Myocyte (in vitro differentiated cells): Measurements from ENCODE around the gene SAMD4A. TPM values are rescaled to one million over a fixed set of nuclear protein-coding genes. Genes with fewer than 3 reads are reported as not detected.
"Not testable (repeated sequence)": the region's sequence is repeated elsewhere in the genome, so short reads cannot be mapped to it uniquely, and the experiment has no call there.

ENCODE experiments used
- DNase-seq: peaks from one replicate; pipeline ENCODE4 v3.0.0-alpha.2; 2012; ENCODE audit warnings: low read depth
- total RNA-seq: library from RNA; depleted of rRNA; stranded (reverse); fragments of >200 nt; gene quantifications from 2 replicates; pipeline ENCODE4 v1.2.3, GENCODE V29; 2014

Gene SAMD4A
- total RNA-seq, 1 donor from 2014 or later, result 83.2 TPM

- no peak for DNase-seq
Observed at GRCh38 chr14:54794159-54794558, 227.2 kb downstream of the SAMD4A start.

GRCh38 chr14:54794796-54795195 is 227.9 kb downstream of the SAMD4A start:
- no peak for DNase-seq

- no peak for DNase-seq
Observed at GRCh38 chr14:54796961-54797360, 230.0 kb downstream of the SAMD4A start.

GRCh38 chr14:54797556-54797955 is 230.6 kb downstream of the SAMD4A start:
- DNase-seq, result no peak

GRCh38 chr14:54797986-54798385 is 231.1 kb downstream of the SAMD4A start:
- no peak for DNase-seq

- DNase-seq, result no peak
Observed at GRCh38 chr14:54798465-54799124, 231.7 kb downstream of the SAMD4A start.

DNA sequence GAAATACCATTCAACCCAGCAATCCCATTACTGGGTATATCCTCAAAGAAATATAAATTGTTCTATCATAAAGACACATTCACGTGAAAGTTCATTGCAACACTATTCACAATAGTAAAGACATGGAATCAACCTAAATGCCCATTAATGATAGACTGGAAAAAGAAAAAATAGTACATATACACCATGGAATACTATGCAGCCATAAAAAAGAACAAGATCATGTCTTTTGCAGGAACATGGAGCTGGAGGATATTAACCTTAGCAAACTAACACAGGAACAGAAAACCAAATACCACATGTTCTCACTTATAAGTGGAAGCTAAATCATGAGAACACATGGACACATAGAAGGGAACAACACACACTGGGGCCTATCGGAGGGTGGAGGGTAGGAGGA is 234.6 kb downstream of the SAMD4A start:
- DNase-seq, result not testable (repeated sequence)

GRCh38 chr14:54803396-54803795 is 236.5 kb downstream of the SAMD4A start:
- no peak for DNase-seq

DNA sequence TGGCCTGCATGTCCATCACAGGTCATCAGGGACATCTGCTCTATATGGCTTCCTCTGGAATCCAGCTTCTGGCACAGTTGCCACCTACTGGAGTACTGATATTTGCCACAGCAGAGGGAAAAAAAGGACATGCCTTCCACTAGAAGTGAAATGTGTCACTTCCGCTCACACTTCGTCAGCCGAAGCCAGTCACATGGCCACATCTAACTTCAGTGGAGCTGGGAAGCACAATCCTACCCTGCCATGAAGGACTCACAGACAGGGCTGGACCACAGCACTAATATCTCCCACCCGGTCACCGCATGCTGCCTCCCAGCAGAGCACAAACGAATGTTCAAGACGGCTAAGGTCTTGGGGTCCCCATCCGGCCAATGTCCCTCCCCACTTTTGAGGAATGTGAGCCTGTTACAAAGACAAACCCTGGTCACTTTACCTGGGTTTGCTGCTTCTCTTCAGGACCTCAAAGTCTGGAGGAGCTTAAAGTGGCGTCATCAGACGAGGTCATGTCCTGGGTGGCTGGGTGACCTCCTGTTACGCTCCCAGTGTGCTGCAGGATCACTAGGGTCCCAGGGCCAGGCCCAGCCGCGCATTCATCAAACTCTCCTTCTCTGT is 237.1 kb downstream of the SAMD4A start:
- DNase-seq, result no peak

DNA sequence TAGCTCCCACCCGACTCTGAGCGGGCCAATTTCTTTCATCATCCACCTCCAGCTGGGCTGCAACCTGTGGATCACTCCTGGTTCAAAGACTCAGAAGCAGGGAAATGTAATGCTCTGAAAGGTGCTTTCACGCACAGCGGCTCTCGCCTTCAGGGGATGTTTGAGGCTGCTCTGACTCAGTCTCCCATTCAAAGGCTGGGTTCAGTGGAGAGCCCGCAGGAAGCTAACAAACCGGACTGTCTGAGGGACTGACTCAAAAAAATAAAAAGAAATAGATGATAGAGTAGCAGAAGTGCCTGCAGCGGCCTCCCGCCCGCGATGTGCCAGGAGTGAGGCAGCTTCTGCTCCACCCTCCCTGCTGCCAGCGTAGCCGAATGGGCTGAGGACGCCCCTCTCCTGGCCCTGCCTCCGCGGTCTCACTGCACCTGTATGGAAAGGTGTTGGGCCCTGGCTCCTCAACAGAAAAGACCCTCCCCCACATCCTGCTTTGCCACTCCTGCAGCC is 237.7 kb downstream of the SAMD4A start:
- DNase-seq, result no peak

DNA sequence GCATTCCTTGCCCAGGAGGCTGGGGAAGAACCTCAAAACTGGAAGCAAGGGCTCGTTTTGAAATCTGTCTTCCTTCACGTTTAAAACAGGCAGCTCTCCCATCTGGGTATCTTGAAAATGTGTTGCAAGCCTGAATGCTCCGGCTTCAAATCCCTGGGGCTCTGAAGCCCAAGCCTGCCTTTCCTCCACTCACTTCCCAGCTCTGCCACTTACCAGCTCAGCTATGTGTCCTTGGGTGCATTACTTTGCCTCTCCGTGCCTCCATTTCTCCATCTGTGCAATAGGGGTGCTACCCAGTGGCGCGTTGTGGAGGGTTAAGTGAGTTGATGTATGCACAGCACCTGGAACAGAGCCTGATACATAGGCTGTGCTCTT is 238.1 kb downstream of the SAMD4A start:
- no peak for DNase-seq

- peak; percentile 86 for DNase-seq
Observed at GRCh38 chr14:54805445-54806322, 238.8 kb downstream of the SAMD4A start.

DNA sequence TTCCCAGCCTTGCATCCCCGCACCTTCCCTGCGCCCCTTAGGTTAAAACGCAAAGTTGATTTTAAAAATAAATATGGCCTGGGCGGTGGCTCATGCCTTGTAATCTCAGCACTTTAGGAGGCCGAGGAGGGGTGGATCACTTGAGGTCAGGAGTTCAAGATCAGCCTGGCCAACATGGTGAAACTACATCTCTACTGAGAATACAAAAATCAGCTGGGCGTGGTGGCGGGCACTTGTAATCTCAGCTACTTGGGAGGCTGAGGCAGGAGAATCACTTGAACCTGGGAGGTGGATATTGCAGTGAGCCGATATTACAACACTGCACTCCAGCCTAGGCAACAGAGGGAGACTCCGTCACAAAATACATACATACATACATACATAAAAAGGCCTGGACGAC is 239.7 kb downstream of the SAMD4A start:
- no peak for DNase-seq

DNA sequence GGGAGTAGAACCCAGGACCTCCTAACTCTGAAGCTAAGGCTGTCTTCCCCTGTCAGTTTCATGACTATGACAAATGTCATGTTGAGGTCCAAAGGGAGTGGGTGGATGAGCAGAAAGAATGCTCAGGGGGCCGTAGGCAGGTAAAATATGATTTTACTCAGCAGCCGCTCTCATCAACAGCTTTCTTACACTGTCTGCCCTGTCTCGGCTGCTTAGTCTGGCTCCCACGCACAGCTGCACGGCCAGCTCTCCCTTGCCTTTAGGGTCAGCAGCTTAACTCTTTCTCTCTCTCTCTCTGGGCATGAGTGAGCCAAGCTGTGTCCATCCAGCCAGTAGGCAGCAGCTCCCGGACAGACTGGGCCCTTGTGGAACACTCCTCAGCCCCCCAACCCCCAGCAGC is 240.5 kb downstream of the SAMD4A start:
- no peak for DNase-seq

GRCh38 chr14:54807881-54808280 is 241.0 kb downstream of the SAMD4A start:
- no peak for DNase-seq

DNA sequence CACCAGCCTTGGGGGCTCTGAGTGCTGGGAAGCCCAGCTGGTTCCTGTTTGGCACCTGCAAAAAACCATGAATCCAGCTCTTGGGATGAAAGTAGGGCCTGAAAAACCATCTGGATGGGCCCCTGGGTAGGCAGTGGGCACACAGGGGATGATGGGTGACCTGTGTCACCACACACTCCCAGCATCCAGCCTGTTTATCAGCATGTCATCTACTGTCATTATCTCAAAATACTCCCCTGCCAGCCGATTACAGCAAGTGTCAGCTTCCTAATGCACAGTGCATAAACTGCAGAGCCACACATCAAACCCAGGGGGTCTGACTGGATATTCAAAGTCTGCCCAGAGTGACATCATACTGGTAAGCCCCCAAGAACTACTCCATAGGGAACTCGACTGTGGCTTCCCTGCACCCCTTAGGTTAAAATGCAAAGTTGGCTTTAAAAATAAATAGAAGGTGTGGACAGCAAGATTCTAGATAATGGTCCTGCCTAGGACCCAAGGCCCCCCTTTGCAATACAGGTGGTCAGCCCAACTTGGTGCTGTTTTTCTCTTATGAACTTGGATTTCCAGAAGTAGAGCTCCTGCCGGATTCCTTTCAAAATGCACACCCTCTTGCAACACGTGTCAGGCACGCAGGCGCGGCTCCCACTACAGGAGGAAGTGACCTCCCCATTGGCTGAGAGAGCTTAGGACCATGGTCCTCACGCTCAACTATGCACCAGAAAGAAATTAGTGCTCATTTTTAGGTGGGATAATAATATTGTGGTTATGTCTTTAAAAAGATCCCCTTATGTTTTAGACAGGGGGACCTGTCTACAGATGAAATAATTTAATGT is 241.6 kb downstream of the SAMD4A start:
- DNase-seq, result no peak

GRCh38 chr14:54809767-54810166 is 242.8 kb downstream of the SAMD4A start:
- DNase-seq, result no peak

DNA sequence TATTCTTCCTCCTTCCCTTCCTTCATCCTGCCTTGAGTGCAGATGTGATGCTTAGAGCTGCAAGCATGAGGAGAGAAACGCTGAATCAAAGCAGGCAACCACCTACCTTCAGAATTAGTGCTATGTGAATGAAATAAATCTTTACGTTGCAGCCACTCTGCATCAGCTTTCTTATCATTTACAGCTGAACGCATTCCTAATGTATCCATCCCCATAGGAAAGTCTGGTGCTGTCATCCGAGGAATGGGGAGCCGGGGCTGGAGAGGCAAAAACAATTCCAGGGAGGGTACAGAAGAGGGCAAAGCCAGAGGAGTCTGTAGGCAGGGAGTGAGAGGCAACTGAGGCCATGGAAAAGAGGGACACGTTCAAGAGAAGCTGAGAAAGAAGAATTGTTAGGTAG is 245.7 kb downstream of the SAMD4A start:
- no peak for DNase-seq

GRCh38 chr14:54813081-54813480 is 246.2 kb downstream of the SAMD4A start:
- DNase-seq, result no peak

- DNase-seq, result no peak
Observed at GRCh38 chr14:54814076-54814475, 247.1 kb downstream of the SAMD4A start.

DNA sequence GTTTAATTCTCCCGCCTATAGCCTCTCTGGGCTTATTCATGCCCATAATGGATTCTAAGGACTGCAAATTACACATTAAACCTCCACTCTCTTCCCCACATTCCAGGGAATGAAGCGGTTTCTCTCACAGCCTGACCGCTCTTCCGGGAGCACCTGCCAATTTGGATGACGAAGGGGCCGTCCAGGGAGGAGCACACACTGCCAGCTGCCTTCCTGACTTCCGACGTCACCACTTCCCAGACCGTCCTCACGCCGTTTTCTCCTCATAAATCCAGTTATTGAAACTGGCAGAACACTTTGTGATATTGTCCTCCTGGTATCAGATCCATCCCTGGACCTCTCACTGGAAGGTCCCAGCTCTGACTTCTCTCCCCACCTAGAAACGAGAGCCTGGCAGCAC is 248.1 kb downstream of the SAMD4A start:
- peak; percentile 38 for DNase-seq
